MM.1S (cell line): Measurements from ENCODE around the gene DCX.

Source experiments
- DNase-seq: peaks from one replicate; pipeline ENCODE4 v3.0.0-alpha.2; 2015
- H2AFZ ChIP-seq: fragments of 300-600 bp; sonication (generic); 2 replicates; pipeline ENCODE4 v1.6.0; 2016; ENCODE audit warnings: antibody characterized with exemption, low read length
- H3F3A ChIP-seq: fragments of 300-600 bp; sonication (generic); 2 replicates; pipeline ENCODE4 v1.6.1; 2016; ENCODE audit warnings: mild to moderate bottlenecking, antibody characterized with exemption, low read length, moderate library complexity, mixed read lengths; ENCODE audit not compliant: insufficient read depth
- H3K27ac ChIP-seq: fragments of 300-600 bp; sonication (generic); 2 replicates; pipeline ENCODE4 v1.5.1; 2016; ENCODE audit warnings: mild to moderate bottlenecking, low read length
- H3K27me3 ChIP-seq: fragments of 300-600 bp; sonication (generic); replicated peaks from 2 replicates; pipeline ENCODE4 v1.6.0; 2016; ENCODE audit warnings: low read length; ENCODE audit not compliant: insufficient read depth
- H3K36me3 ChIP-seq: fragments of 300-600 bp; sonication (generic); replicated peaks from 2 replicates; pipeline ENCODE4 v1.6.1; 2016; ENCODE audit warnings: mild to moderate bottlenecking, low read length, mixed read lengths; ENCODE audit not compliant: insufficient read depth
- H3K4me1 ChIP-seq: fragments of 300-600 bp; sonication (generic); 2 replicates; pipeline ENCODE4 v1.6.1; 2016; ENCODE audit warnings: low read length, mixed read lengths
- H3K4me2 ChIP-seq: fragments of 300-600 bp; sonication (generic); 2 replicates; pipeline ENCODE4 v1.6.0; 2016; ENCODE audit warnings: low read depth, low read length
- H3K4me3 ChIP-seq: fragments of 300-600 bp; sonication (generic); 2 replicates; pipeline ENCODE4 v1.5.1; 2016; ENCODE audit warnings: low read length, mixed read lengths
- H3K79me2 ChIP-seq: fragments of 300-600 bp; sonication (generic); 2 replicates; pipeline ENCODE4 v1.6.1; 2016; ENCODE audit warnings: mixed run types, low read length, mixed read lengths
- H3K9ac ChIP-seq: fragments of 300-600 bp; sonication (generic); 2 replicates; pipeline ENCODE4 v1.6.1; 2016; ENCODE audit warnings: low read length, mixed read lengths
- H3K9me2 ChIP-seq: fragments of 300-600 bp; sonication (generic); replicated peaks from 2 replicates; pipeline ENCODE4 v1.6.1; 2016; ENCODE audit warnings: mild to moderate bottlenecking, low read length, mixed read lengths; ENCODE audit not compliant: insufficient read depth
- H3K9me3 ChIP-seq: fragments of 300-600 bp; sonication (generic); replicated peaks from 2 replicates; pipeline ENCODE4 v1.6.1; 2016; ENCODE audit warnings: mild to moderate bottlenecking, low read length, mixed read lengths; ENCODE audit not compliant: insufficient read depth
- H4K20me1 ChIP-seq: fragments of 300-600 bp; sonication (generic); 2 replicates; pipeline ENCODE4 v1.6.1; 2016; ENCODE audit warnings: mild to moderate bottlenecking, low read length, moderate library complexity, mixed read lengths; ENCODE audit not compliant: insufficient read depth
- CTCF ChIP-seq: fragments of 300-600 bp; sonication (generic); IDR thresholded peaks from 2 replicates; pipeline ENCODE4 v1.5.1; 2016; ENCODE audit warnings: antibody characterized with exemption, low read length, mixed read lengths
- EZH2 ChIP-seq: fragments of 300-600 bp; sonication (generic); optimal IDR thresholded peaks from 2 replicates; pipeline ENCODE3; 2017; ENCODE audit warnings: low read depth, mild to moderate bottlenecking, antibody characterized with exemption, low read length, mixed read lengths
- EZH2phosphoT487 ChIP-seq: fragments of 300-600 bp; sonication (generic); IDR thresholded peaks from 2 replicates; pipeline ENCODE4 v1.6.1; 2018; ENCODE audit warnings: antibody characterized with exemption, low read length

DCX gene

GRCh38 chrX:111337067-111337637 is 74.8 kb downstream of the DCX start:
- no peak overlapping the region for H3K4me2 ChIP-seq
- no peaks in the 10 kb centered on the region for H3F3A ChIP-seq

GRCh38 chrX:111336141-111336540 is 75.9 kb downstream of the DCX start:
- Histone ChIP-seq H4K20me1 (no peaks in the 10 kb centered on the region), H3K27ac (no peak overlapping the region), H3F3A (no peaks in the 10 kb centered on the region), H3K79me2 (no peaks in the 10 kb centered on the region), H3K27me3 (no peaks in the 10 kb centered on the region), H2AFZ (no peak overlapping the region), H3K4me2 (no peak overlapping the region), H3K9ac (no peak overlapping the region), H3K4me3 (no peak overlapping the region), H3K4me1 (no peaks in the 10 kb centered on the region), H3K36me3 (no peaks in the 10 kb centered on the region), H3K9me2 (no peaks in the 10 kb centered on the region), H3K9me3 (no peaks in the 10 kb centered on the region)
- no peak for TF ChIP-seq CTCF
- no peak for TF ChIP-seq EZH2phosphoT487
- DNase-seq: no peak

More at GRCh38 chrX:111337067-111337637, 74.8 kb downstream of the DCX start:
- Histone ChIP-seq H3K27ac (no peak overlapping the region), H3K9me3 (no peaks in the 10 kb centered on the region), H3K4me3 (no peak overlapping the region), H3K36me3 (no peaks in the 10 kb centered on the region), H3K27me3 (no peaks in the 10 kb centered on the region), H3K9ac (no peak overlapping the region), H3K79me2 (no peaks in the 10 kb centered on the region), H4K20me1 (no peaks in the 10 kb centered on the region), H3K4me1 (no peaks in the 10 kb centered on the region), H2AFZ (no peak overlapping the region), H3K9me2 (no peaks in the 10 kb centered on the region)
- no peak for DNase-seq
- no peak for TF ChIP-seq EZH2
- no peak for TF ChIP-seq CTCF
- no peak for TF ChIP-seq EZH2phosphoT487

- H3K4me1 ChIP-seq: no peaks in the 10 kb centered on the region
- no peaks in the 10 kb centered on the region for H3K79me2 ChIP-seq
- H3K27ac ChIP-seq: no peak overlapping the region
- DNase-seq: no peak
- TF ChIP-seq EZH2phosphoT487: no peak
- TF ChIP-seq EZH2: no peak
- no peak for TF ChIP-seq CTCF
- H3K9me2 ChIP-seq: no peaks in the 10 kb centered on the region
- H2AFZ ChIP-seq: no peak overlapping the region
- no peaks in the 10 kb centered on the region for H4K20me1 ChIP-seq
- H3K9ac ChIP-seq: no peak overlapping the region
- H3F3A ChIP-seq: no peaks in the 10 kb centered on the region
- no peaks in the 10 kb centered on the region for H3K36me3 ChIP-seq
- no peak overlapping the region for H3K4me2 ChIP-seq
- no peak overlapping the region for H3K4me3 ChIP-seq
- H3K27me3 ChIP-seq: no peaks in the 10 kb centered on the region
- no peaks in the 10 kb centered on the region for H3K9me3 ChIP-seq
Observed at GRCh38 chrX:111329370-111329769, 82.6 kb downstream of the DCX start.
